SK-N-SH (cell line): ENCODE measurements around the gene SLC22A7. TPM values are rescaled to one million over a fixed set of nuclear protein-coding genes. Genes with fewer than 3 reads are reported as not detected.

ENCODE experiments used
- CTCF ChIA-PET: fragments of 300-600, 350-600 bp; formaldehyde crosslinking; extraction: SDS; loops from one replicate; lab custom pipeline; 2021; lab: Yijun Ruan, JAX
- POLR2A ChIA-PET: fragments of 350-600 bp; sonication (Branson Sonifier 250); formaldehyde crosslinking; extraction: SDS; loops from one replicate; lab custom pipeline; 2020; ENCODE audit warnings: antibody characterized with exemption, inconsistent platforms; lab: Yijun Ruan, JAX
- DNase-seq: peaks from one replicate; pipeline ENCODE4 v3.0.0; 2012
- H2AFZ ChIP-seq: fragments of 200-600 bp; sonication (generic); 2 replicates; pipeline ENCODE4 v1.8.1; 2016; ENCODE audit warnings: antibody characterized with exemption, mild to moderate bottlenecking, low read depth
- H3F3A ChIP-seq: fragments of 200-600 bp; sonication (generic); replicated peaks from 2 replicates; pipeline ENCODE3; 2016; ENCODE audit warnings: antibody characterized with exemption, mild to moderate bottlenecking; ENCODE audit not compliant: insufficient read depth
- H3K27ac ChIP-seq, 2 experiments: fragments of 200-500 bp in 1 of 2; fragments of 200-600 bp in 1 of 2; sonication (Bioruptor generic) in 1 of 2; sonication (generic), shearing (Covaris generic) in 1 of 2; 2 replicates each; pipeline versions ENCODE4 v1.5.1 to v1.6.1; 2014 to 2016; ENCODE audit warnings: low read depth in 2 of 2, inconsistent platforms in 1 of 2, low read length in 1 of 2, mild to moderate bottlenecking in 1 of 2, mixed read lengths in 1 of 2
- H3K27me3 ChIP-seq: fragments of 200-600 bp; sonication (generic), shearing (Covaris generic); 2 replicates; pipeline ENCODE4 v1.6.1; 2016; ENCODE audit warnings: mixed run types; ENCODE audit not compliant: insufficient read depth
- H3K36me3 ChIP-seq, 2 experiments: fragments of 200-500 bp in 1 of 2; fragments of 200-600 bp in 1 of 2; sonication (Bioruptor generic) in 1 of 2; sonication (generic) in 1 of 2; replicated peaks in 1 of 2; 2 replicates each; pipeline versions ENCODE3 to v1.5.1; 2014 to 2016; ENCODE audit warnings: low read length in 1 of 2, mild to moderate bottlenecking in 1 of 2; ENCODE audit not compliant: insufficient read depth in 2 of 2, control insufficient read depth in 1 of 2
- H3K4me1 ChIP-seq, 2 experiments: fragments of 200-500 bp in 1 of 2; fragments of 200-600 bp in 1 of 2; sonication (Bioruptor generic) in 1 of 2; sonication (generic), shearing (Covaris generic) in 1 of 2; 2 replicates each; pipeline versions ENCODE4 v1.5.1 to v1.6.1; 2014 to 2016; ENCODE audit warnings: low read depth in 1 of 2, low read length in 1 of 2, mixed run types in 1 of 2; ENCODE audit not compliant: insufficient read depth in 2 of 2, control insufficient read depth in 1 of 2
- H3K4me2 ChIP-seq: fragments of 200-600 bp; sonication (generic), shearing (Covaris generic); 2 replicates; pipeline ENCODE4 v1.6.1; 2017; ENCODE audit warnings: mixed run types
- H3K4me3 ChIP-seq, 2 experiments: fragments of 200-500 bp in 1 of 2; fragments of 200-600 bp in 1 of 2; sonication (Bioruptor generic) in 1 of 2; sonication (generic), shearing (Covaris generic) in 1 of 2; 2 replicates each; pipeline versions ENCODE4 v1.5.1 to v1.8.1; 2014 to 2016; ENCODE audit warnings: low read depth in 2 of 2, inconsistent platforms in 1 of 2, low read length in 1 of 2, mild to moderate bottlenecking in 1 of 2, mixed read lengths in 1 of 2, moderate library complexity in 1 of 2
- H3K79me2 ChIP-seq: fragments of 200-600 bp; sonication (generic); 2 replicates; pipeline ENCODE4 v1.8.1; 2017; ENCODE audit warnings: mild to moderate bottlenecking; ENCODE audit not compliant: insufficient read depth
- H3K9ac ChIP-seq: fragments of 200-600 bp; sonication (generic); 2 replicates; pipeline ENCODE4 v1.6.1; 2017; ENCODE audit warnings: mixed run types
- H3K9me2 ChIP-seq: fragments of 200-600 bp; sonication (generic); 2 replicates; pipeline ENCODE4 v1.6.1; 2017; ENCODE audit warnings: mixed run types
- H3K9me3 ChIP-seq: fragments of 200-600 bp; sonication (generic); 2 replicates; pipeline ENCODE4 v1.6.1; 2017; ENCODE audit warnings: mixed run types, mild to moderate bottlenecking, moderate library complexity
- H4K20me1 ChIP-seq: fragments of 200-600 bp; sonication (generic); 2 replicates; pipeline ENCODE4 v1.6.1; 2017; ENCODE audit warnings: mild to moderate bottlenecking, mixed run types; ENCODE audit not compliant: insufficient read depth
- CTCF ChIP-seq: fragments of 200-600 bp; sonication (generic); IDR thresholded peaks from 2 replicates; pipeline ENCODE4 v1.6.1; 2017; ENCODE audit warnings: antibody characterized with exemption, mild to moderate bottlenecking, moderate library complexity
- FOSL2 ChIP-seq: IDR thresholded peaks from 2 replicates; pipeline ENCODE4 v1.4.0; 2012; ENCODE audit warnings: low read depth, mild to moderate bottlenecking, moderate library complexity, borderline replicate concordance
- FOXJ3 ChIP-seq: sonication (generic); formaldehyde crosslinking; IDR thresholded peaks from 2 replicates; pipeline ENCODE4 v1.5.1; 2020; ENCODE audit warnings: mild to moderate bottlenecking, missing genetic modification reagents
- FOXM1 ChIP-seq: IDR thresholded peaks from 2 replicates; pipeline ENCODE4 v1.4.0; 2012; ENCODE audit warnings: low read depth, mild to moderate bottlenecking
- IRF3 ChIP-seq: fragments of 150-350 bp; IDR thresholded peaks from 2 replicates; pipeline ENCODE4 v1.6.1; 2016; ENCODE audit warnings: mild to moderate bottlenecking, low read depth, low read length
- JUND ChIP-seq: IDR thresholded peaks from 2 replicates; pipeline ENCODE4 v1.4.0; 2012
- NFIC ChIP-seq: IDR thresholded peaks from 2 replicates; pipeline ENCODE4 v1.4.0; 2012; ENCODE audit warnings: borderline replicate concordance
- NRF1 ChIP-seq: IDR thresholded peaks from 2 replicates; pipeline ENCODE4 v1.6.1; 2012; ENCODE audit warnings: low read depth, mild to moderate bottlenecking, low read length
- PBX3 ChIP-seq: IDR thresholded peaks from 2 replicates; pipeline ENCODE4; 2012
- POLR2AphosphoS5 ChIP-seq: IDR thresholded peaks from 2 replicates; pipeline ENCODE4 v1.6.1; 2012; ENCODE audit warnings: low read depth, low read length
- RAD21 ChIP-seq: IDR thresholded peaks from 2 replicates; pipeline ENCODE4 v1.6.1; 2012; ENCODE audit warnings: mild to moderate bottlenecking, low read length
- RCOR1 ChIP-seq: fragments of 150-350 bp; IDR thresholded peaks from 2 replicates; pipeline ENCODE4 v1.6.1; 2017; ENCODE audit warnings: antibody characterized with exemption, low read length
- RXRA ChIP-seq: IDR thresholded peaks from 2 replicates; pipeline ENCODE4 v1.4.0; 2012; ENCODE audit warnings: low read depth, mild to moderate bottlenecking, borderline replicate concordance
- TAF1 ChIP-seq: IDR thresholded peaks from 2 replicates; pipeline ENCODE4 v1.6.1; 2012; ENCODE audit warnings: low read depth, mild to moderate bottlenecking, low read length, moderate library complexity, borderline replicate concordance
- TEAD4 ChIP-seq: IDR thresholded peaks from 2 replicates; pipeline ENCODE4 v1.4.0; 2012; ENCODE audit warnings: mild to moderate bottlenecking, borderline replicate concordance; ENCODE audit not compliant: insufficient read depth
- YY1 ChIP-seq: IDR thresholded peaks from 2 replicates; pipeline ENCODE4 v1.4.0; 2012; ENCODE audit warnings: low read depth, mild to moderate bottlenecking
- ZBTB33 ChIP-seq: IDR thresholded peaks from 2 replicates; pipeline ENCODE4 v1.4.0; 2012; ENCODE audit warnings: low read depth, borderline replicate concordance
- WGBS: methylation state at CpG from one replicate; pipeline ENCODE4 v1.1.6; 2017; ENCODE audit warnings: low lambda C conversion rate; 5-methylcytosine and 5-hydroxymethylcytosine counted together
- polyA plus RNA-seq, 3 experiments: library from polyadenylated mRNA; depleted of rRNA; stranded (reverse); fragments of >200 nt; gene quantifications; 2 replicates each; pipeline ENCODE4 v1.2.3, GENCODE V29; 2012

The SLC22A7 gene
- polyA plus RNA-seq, 1 of the 3 experiments (the other 2 are of a cell fraction) = not detected

GRCh38 chr6:43257367-43258145, 40.5 kb upstream of the SLC22A7 start:
- Histone ChIP-seq H4K20me1 (no peaks in the 10 kb centered on the region), H2AFZ (no peak overlapping the region), H3K79me2 (no peaks in the 10 kb centered on the region), H3F3A (no peaks in the 10 kb centered on the region), H3K4me3 (no peak overlapping the region), H3K36me3 (no peaks in the 10 kb centered on the region), H3K27me3 (no peaks in the 10 kb centered on the region), H3K4me1 (no peaks in the 10 kb centered on the region), H3K9me2 (no peaks in the 10 kb centered on the region), H3K9ac (no peak overlapping the region), H3K4me2 (no peak overlapping the region), H3K27ac (no peak overlapping the region), H3K9me3 (no peaks in the 10 kb centered on the region)
- DNase-seq = no peak
- ChIA-PET CTCF (interaction anchor here (1.5 kb wide), 1 partner anchor 29 kb away, joined by 5 read pairs; the partner anchor contains the start of gene DNPH1), POLR2A (no interaction called here)
- TF ChIP-seq JUND (no peak), RCOR1 (no peak), PBX3 (no peak), TEAD4 (no peak)
- WGBS = 96% methylated on average over 8 of the region's 12 CpGs

- Histone ChIP-seq H3K9me3 (no peaks in the 10 kb centered on the region), H2AFZ (no peak overlapping the region), H3F3A (no peaks in the 10 kb centered on the region), H3K27me3 (no peaks in the 10 kb centered on the region), H4K20me1 (no peaks in the 10 kb centered on the region), H3K9me2 (no peaks in the 10 kb centered on the region), H3K79me2 (no peaks in the 10 kb centered on the region), H3K4me2 (no peak overlapping the region), H3K27ac (no peak overlapping the region), H3K4me1 (no peaks in the 10 kb centered on the region), H3K36me3 (no peaks in the 10 kb centered on the region), H3K9ac (no peak overlapping the region), H3K4me3 (no peak overlapping the region)
- TF ChIP-seq RAD21 (no peak), YY1 (no peak), FOSL2 (no peak), RXRA (no peak), TAF1 (no peak), NFIC (no peak), FOXJ3 (CRISPR knock-in tag) (no peak), FOXM1 (no peak), CTCF (no peak), IRF3 (no peak), ZBTB33 (no peak), POLR2AphosphoS5 (no peak), PBX3 (no peak), NRF1 (no peak)
- WGBS = 39% methylated on average over 4 of the region's 4 CpGs
- DNase-seq = no peak
- ChIA-PET CTCF (interaction anchor here (1.5 kb wide), 1 partner anchor 29 kb away, joined by 5 read pairs; the partner anchor contains the start of gene DNPH1), POLR2A (no interaction called here)
These were observed 39.9 kb upstream of the SLC22A7 start for GRCh38 chr6:43258180-43258579.
